Endothelial cell of umbilical vein (primary cell): Measurements from ENCODE around the gene ADGRL3. TPM values are rescaled to one million over a fixed set of nuclear protein-coding genes. Genes with fewer than 3 reads are reported as not detected.

ENCODE experiments used
- BruUV-seq: library from RNA; stranded (reverse); fragments of 400-500 nt; replicated peaks from 2 replicates; lab custom pipeline; 2021; lab: Mats Ljungman, UMichigan
- CTCF ChIA-PET: fragments of 300-600, 350-600 bp; sonication (Branson Sonifier 250); formaldehyde crosslinking; loops from one replicate; lab custom pipeline; 2021; ENCODE audit warnings: antibody characterized with exemption, inconsistent platforms; lab: Charles Lee
- POLR2A ChIA-PET: fragments of 300-600, 350-600 bp; sonication (Branson Sonifier 250); formaldehyde crosslinking; loops from one replicate; lab custom pipeline; 2021; ENCODE audit warnings: antibody characterized with exemption, inconsistent platforms; lab: Charles Lee
- DNase-seq: peaks from one replicate; pipeline ENCODE4 v3.0.0-alpha.2; 2011; ENCODE audit warnings: low read depth, low spot score
- FAIRE-seq: peaks from 2 replicates; lab custom pipeline; 2011; peaks lifted over from hg19 to GRCh38; lab: Jason Lieb, UNC
- H2AFZ ChIP-seq: 2 replicates; pipeline ENCODE4 v1.6.0; 2012; ENCODE audit warnings: low read depth, low read length, control low read depth, inconsistent platforms
- H3K27ac ChIP-seq: 2 replicates; pipeline ENCODE4 v1.5.1; 2011; ENCODE audit warnings: low read depth, mild to moderate bottlenecking, control low read depth, low read length, moderate library complexity; ENCODE audit not compliant: insufficient read depth
- H3K27me3 ChIP-seq, 2 experiments: 2 replicates each; pipeline versions ENCODE4 v1.6.0 to v1.6.1; 2011; ENCODE audit warnings: low read length in 2 of 2, mixed read lengths in 1 of 2; ENCODE audit not compliant: control insufficient read depth in 2 of 2, insufficient read depth in 2 of 2
- H3K36me3 ChIP-seq, 2 experiments: 2 replicates in 1 of 2; 3 replicates in 1 of 2; pipeline ENCODE4 v1.5.1; 2011; ENCODE audit warnings: low read length in 2 of 2, mild to moderate bottlenecking in 1 of 2, moderate library complexity in 1 of 2; ENCODE audit not compliant: control insufficient read depth in 2 of 2, insufficient read depth in 2 of 2; ENCODE audit errors: extremely low read depth in 1 of 2
- H3K4me1 ChIP-seq: 3 replicates; pipeline ENCODE4 v1.5.1; 2011; ENCODE audit warnings: mild to moderate bottlenecking, low read length; ENCODE audit not compliant: control insufficient read depth, insufficient read depth; ENCODE audit errors: extremely low read depth
- H3K4me2 ChIP-seq: 2 replicates; pipeline ENCODE4 v1.6.1; 2011; ENCODE audit warnings: low read length, control low read depth, mixed read lengths; ENCODE audit not compliant: insufficient read depth
- H3K4me3 ChIP-seq, 3 experiments: fragments of 200-600 bp in 1 of 3; sonication (generic), shearing (Covaris generic) in 1 of 3; replicated peaks in 1 of 3; 2 replicates each; pipeline ENCODE4 v1.5.1; 2011 to 2016; ENCODE audit warnings: control low read depth in 3 of 3, low read length in 3 of 3, mild to moderate bottlenecking in 2 of 3, inconsistent platforms in 1 of 3, low read depth in 1 of 3, moderate library complexity in 1 of 3; ENCODE audit not compliant: insufficient read depth in 1 of 3
- H3K79me2 ChIP-seq: 2 replicates; pipeline ENCODE4 v1.6.0; 2012; ENCODE audit warnings: low read length, inconsistent platforms; ENCODE audit not compliant: control insufficient read depth, insufficient read depth
- H3K9ac ChIP-seq: replicated peaks from 2 replicates; pipeline ENCODE3; 2011; ENCODE audit warnings: low read length, control low read depth; ENCODE audit not compliant: insufficient read depth; ENCODE audit errors: extremely low read depth
- H3K9me1 ChIP-seq: replicated peaks from 3 replicates; pipeline ENCODE4 v1.6.0; 2011; ENCODE audit warnings: mild to moderate bottlenecking, low read length; ENCODE audit not compliant: control insufficient read depth, insufficient read depth; ENCODE audit errors: extremely low read depth
- H3K9me3 ChIP-seq: replicated peaks from 2 replicates; pipeline ENCODE4 v1.5.1; 2012; ENCODE audit warnings: low read length, inconsistent platforms; ENCODE audit not compliant: control insufficient read depth, insufficient read depth
- H4K20me1 ChIP-seq: replicated peaks from 2 replicates; pipeline ENCODE3; 2011; ENCODE audit warnings: mild to moderate bottlenecking, low read length; ENCODE audit not compliant: control insufficient read depth, insufficient read depth; ENCODE audit errors: extremely low read depth
- EZH2 ChIP-seq: IDR thresholded peaks from 2 replicates; pipeline ENCODE4 v1.6.1; 2012; ENCODE audit warnings: borderline replicate concordance, low read depth, mild to moderate bottlenecking, moderate library complexity, low read length, inconsistent platforms; ENCODE audit not compliant: severe bottlenecking
- FOS ChIP-seq: IDR thresholded peaks from 2 replicates; pipeline ENCODE4 v1.6.1; 2011; ENCODE audit warnings: mild to moderate bottlenecking, low read length, moderate library complexity, borderline replicate concordance; ENCODE audit not compliant: insufficient read depth
- GATA2 ChIP-seq: IDR thresholded peaks from 2 replicates; pipeline ENCODE4 v1.7.0; 2011; ENCODE audit warnings: low read depth, mild to moderate bottlenecking, moderate library complexity, mixed read lengths, low read length; ENCODE audit not compliant: insufficient read length, insufficient read depth
- JUN ChIP-seq: IDR thresholded peaks from 2 replicates; pipeline ENCODE4 v1.6.1; 2011; ENCODE audit warnings: borderline replicate concordance, low read depth; ENCODE audit not compliant: insufficient read length, insufficient read depth
- MYC ChIP-seq: IDR thresholded peaks from one replicate; pipeline ENCODE4 v1.6.1; 2011; ENCODE audit warnings: mild to moderate bottlenecking, low read depth, low read length
- POLR2A ChIP-seq: IDR thresholded peaks from 2 replicates; pipeline ENCODE4 v1.6.1; 2012; ENCODE audit warnings: low read depth, mild to moderate bottlenecking, control low read depth, low read length
- POLR2AphosphoS5 ChIP-seq: IDR thresholded peaks from 2 replicates; pipeline ENCODE4 v1.6.1; 2012; ENCODE audit warnings: low read depth, mild to moderate bottlenecking, control low read depth, low read length, moderate library complexity; ENCODE audit not compliant: insufficient read depth
- dilution Hi-C: fragments of 300-500 bp; cut with MboI; formaldehyde crosslinking; loops from one replicate; pipeline ENCODE4 v1.15.0; 2019; ENCODE audit warnings: low sequenced_read_pairs; ENCODE audit not compliant: extremely low pct_ligation_motif_present
- intact Hi-C: fragments of 100-400 bp; cut with micrococcal nuclease; formaldehyde crosslinking; loops from one replicate; pipeline ENCODE4 v1.10.0; 2022
- polyA plus RNA-seq, 4 experiments: library from polyadenylated mRNA; depleted of rRNA in 3 of 4; stranded (reverse) in 3 of 4; unstranded in 1 of 4; fragments of >200 nt; gene quantifications; 2 replicates each; pipeline versions ENCODE4 v1.2.1 to v1.2.3, GENCODE V29; 2011 to 2012; ENCODE audit warnings: missing spikeins in 1 of 4
- total RNA-seq: library from RNA; stranded (reverse); gene quantifications from 2 replicates; pipeline ENCODE4 v1.2.3, GENCODE V29; 2021
- TF ChIP-seq, protein P1 (sequence below): IDR thresholded peaks from 2 replicates; pipeline ENCODE4 v1.6.1; 2011; ENCODE audit not compliant: insufficient read depth, insufficient read length
- TF ChIP-seq, protein P2 (sequence below), 2 donors: IDR thresholded peaks; 1 replicate in 1 of 2; 2 replicates in 1 of 2; pipeline ENCODE4 v1.5.1; 2011; ENCODE audit warnings: low read length in 2 of 2, mild to moderate bottlenecking in 2 of 2, moderate library complexity in 2 of 2, control low read depth in 1 of 2, inconsistent platforms in 1 of 2, low read depth in 1 of 2; ENCODE audit not compliant: insufficient read depth in 1 of 2; ENCODE audit errors: extremely low read depth in 1 of 2

The ADGRL3 gene
- total and polyA plus RNA-seq, 2 donors (not counting 3 experiments of a cell fraction or from before 2014, with no cell fraction given), result not detected

DNA sequence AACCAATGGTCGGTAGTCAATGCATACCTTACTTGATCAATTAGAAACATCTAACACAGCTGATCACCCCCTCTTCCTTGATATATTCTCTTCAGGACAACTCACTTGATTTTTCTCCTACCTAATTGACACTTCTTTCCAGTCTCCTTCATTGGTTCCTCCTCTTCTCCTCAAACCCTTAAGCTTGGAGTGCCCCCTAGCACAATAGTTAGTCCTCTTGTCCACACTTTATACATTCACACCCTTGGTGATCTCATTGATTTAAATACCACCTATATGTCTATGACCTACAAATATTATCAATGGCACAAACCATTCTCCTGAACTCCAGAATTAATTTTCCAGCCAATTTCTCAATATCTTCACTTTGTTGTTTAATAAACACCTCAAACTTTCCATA, 724.0 kb downstream of the ADGRL3 start:
- H3K4me1 ChIP-seq, result no peaks in the 10 kb centered on the region
- FAIRE-seq (no peak), DNase-seq (no peak)
- H3K9me1 ChIP-seq, result no peaks in the 10 kb centered on the region
- no peaks in the 10 kb centered on the region for H3K36me3 ChIP-seq
- no peaks in the 10 kb centered on the region for H3K9me3 ChIP-seq
- TF ChIP-seq FOS (no peak), POLR2AphosphoS5 (no peak), EZH2 (no peak), GATA2 (no peak), POLR2A (no peak), JUN (no peak), MYC (no peak)
- TF ChIP-seq, protein P1, sequence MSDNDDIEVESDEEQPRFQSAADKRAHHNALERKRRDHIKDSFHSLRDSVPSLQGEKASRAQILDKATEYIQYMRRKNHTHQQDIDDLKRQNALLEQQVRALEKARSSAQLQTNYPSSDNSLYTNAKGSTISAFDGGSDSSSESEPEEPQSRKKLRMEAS, result no peak
- TF ChIP-seq, protein P2, sequence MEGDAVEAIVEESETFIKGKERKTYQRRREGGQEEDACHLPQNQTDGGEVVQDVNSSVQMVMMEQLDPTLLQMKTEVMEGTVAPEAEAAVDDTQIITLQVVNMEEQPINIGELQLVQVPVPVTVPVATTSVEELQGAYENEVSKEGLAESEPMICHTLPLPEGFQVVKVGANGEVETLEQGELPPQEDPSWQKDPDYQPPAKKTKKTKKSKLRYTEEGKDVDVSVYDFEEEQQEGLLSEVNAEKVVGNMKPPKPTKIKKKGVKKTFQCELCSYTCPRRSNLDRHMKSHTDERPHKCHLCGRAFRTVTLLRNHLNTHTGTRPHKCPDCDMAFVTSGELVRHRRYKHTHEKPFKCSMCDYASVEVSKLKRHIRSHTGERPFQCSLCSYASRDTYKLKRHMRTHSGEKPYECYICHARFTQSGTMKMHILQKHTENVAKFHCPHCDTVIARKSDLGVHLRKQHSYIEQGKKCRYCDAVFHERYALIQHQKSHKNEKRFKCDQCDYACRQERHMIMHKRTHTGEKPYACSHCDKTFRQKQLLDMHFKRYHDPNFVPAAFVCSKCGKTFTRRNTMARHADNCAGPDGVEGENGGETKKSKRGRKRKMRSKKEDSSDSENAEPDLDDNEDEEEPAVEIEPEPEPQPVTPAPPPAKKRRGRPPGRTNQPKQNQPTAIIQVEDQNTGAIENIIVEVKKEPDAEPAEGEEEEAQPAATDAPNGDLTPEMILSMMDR (IDR thresholded peaks at IDR 0.05; ENCODE audit: extremely low read depth in 1 of 2, insufficient read depth in 1 of 2, low read depth in 1 of 2, low read length in 2 of 2), result no peak
- no peaks in the 10 kb centered on the region for H4K20me1 ChIP-seq
- no peak overlapping the region for H3K4me2 ChIP-seq
- ChIA-PET POLR2A (no interaction called here), CTCF (no interaction called here)
- H2AFZ ChIP-seq, result no peak overlapping the region
- H3K27ac ChIP-seq, result no peak overlapping the region
- H3K27me3 ChIP-seq, result no peaks in the 10 kb centered on the region
- intact Hi-C loops (no loop called here), dilution Hi-C loops (no loop called here)
- no peak overlapping the region for H3K9ac ChIP-seq
- H3K79me2 ChIP-seq, result no peaks in the 10 kb centered on the region
- no peak overlapping the region for H3K4me3 ChIP-seq
- BruUV-seq, result no TSS peak
